ENCODE data around the gene FBXO11. TPM values are rescaled to one million over a fixed set of nuclear protein-coding genes. Genes with fewer than 3 reads are reported as not detected.
"Not testable (repeated sequence)": the region's sequence is repeated elsewhere in the genome, so short reads cannot be mapped to it uniquely, and the experiment has no call there.

FBXO11 gene
- total and polyA plus RNA-seq, 2 donors, result 29.3 to 149 TPM

DNA sequence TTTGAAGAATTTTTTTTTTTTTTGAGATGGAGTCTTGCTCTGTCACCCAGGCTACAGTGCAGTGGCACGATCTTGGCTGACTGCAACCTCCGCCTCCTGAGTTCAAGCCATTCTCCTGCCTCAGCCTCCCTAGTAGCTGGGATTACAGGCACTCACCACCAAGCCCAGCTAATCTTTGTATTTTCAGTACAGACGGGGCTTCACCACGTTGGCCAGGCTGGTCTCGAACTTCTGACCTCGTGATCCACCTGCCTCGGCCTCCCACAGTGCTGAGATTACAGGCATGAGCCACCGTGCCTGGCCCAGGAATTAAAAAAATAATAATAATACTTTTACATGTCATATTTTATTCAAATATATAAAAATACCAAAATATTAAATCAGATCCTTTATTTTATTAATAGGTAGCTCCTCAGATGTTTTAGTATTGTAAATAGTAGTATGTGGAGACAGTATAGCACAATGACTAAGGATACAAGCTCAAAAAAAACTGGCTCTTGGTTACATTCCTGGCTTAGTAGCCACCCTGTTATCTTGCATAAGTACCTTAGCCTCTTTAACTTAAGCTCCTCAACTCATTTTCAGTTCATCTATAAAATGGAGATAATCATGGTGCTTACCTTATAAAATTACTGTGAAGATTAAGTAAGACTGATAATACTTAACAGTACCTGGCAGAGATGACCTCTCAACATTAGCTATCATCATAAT, 53.1 kb downstream of the FBXO11 start:
- WGBS, result 80% methylated on average over 8 of the region's 8 CpGs
- not testable (repeated sequence) for DNase-seq (ENCODE audit: extremely low spot score); H3K4me3 ChIP-seq (ENCODE audit: low read depth, low read length); H3K36me3 ChIP-seq (ENCODE audit: insufficient read depth); H3K4me1 ChIP-seq (ENCODE audit: insufficient read depth); H3K27ac ChIP-seq (ENCODE audit: low read depth)

DNA sequence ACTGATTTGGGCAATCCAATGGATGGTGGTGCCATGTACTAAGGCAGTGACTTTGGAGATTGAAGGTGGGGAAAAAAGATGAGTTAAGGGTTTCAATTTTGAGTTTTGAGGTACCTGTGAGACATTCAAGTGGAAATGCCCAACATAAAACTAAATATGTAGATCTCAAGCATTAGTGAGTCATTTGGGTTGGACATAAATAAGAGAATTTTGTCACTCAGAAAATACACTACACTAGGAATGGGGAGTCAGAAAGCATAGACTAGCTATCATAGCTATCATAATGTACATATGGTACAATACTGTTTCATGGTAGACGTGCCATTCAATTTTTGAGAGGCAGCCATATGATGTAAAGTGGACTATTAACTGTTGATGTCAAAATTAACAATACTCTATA, 56.1 kb downstream of the FBXO11 start:
- no peak for DNase-seq (ENCODE audit: extremely low spot score)
- H3K36me3 ChIP-seq (ENCODE audit: insufficient read depth), result no peaks in the 10 kb centered on the region
- H3K4me3 ChIP-seq (ENCODE audit: low read depth, low read length), result no peak overlapping the region
- WGBS, result 88% methylated on average over 1 of the region's 1 CpG
- no peak overlapping the region for H3K27ac ChIP-seq (ENCODE audit: low read depth)
- no peaks in the 10 kb centered on the region for H3K4me1 ChIP-seq (ENCODE audit: insufficient read depth)

DNA sequence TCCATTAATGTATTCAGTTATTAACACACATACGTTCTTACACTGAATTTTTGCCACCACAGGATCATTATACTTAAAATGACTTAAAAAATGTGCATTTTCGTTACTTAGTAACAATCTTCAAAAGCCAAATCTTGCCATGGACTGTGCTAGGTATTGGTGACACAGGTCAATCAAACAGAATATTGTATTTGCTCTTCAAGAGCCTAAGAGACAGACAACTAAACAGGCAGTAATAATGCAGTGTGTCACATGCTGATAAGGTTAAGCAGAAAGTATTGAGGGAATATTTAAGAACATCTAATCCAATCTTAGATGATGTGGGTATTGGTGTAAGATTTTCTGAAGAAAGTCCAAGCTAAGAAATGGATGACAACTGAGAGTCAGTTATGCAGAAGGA, 56.9 kb downstream of the FBXO11 start:
- DNase-seq (ENCODE audit: extremely low spot score), result no peak
- Histone ChIP-seq H3K27ac (ENCODE audit: low read depth) (no peak overlapping the region), H3K36me3 (ENCODE audit: insufficient read depth) (no peaks in the 10 kb centered on the region), H3K4me3 (ENCODE audit: low read depth, low read length) (no peak overlapping the region), H3K4me1 (ENCODE audit: insufficient read depth) (no peaks in the 10 kb centered on the region)
- 87% methylated on average over 2 of the region's 2 CpGs for WGBS

DNA sequence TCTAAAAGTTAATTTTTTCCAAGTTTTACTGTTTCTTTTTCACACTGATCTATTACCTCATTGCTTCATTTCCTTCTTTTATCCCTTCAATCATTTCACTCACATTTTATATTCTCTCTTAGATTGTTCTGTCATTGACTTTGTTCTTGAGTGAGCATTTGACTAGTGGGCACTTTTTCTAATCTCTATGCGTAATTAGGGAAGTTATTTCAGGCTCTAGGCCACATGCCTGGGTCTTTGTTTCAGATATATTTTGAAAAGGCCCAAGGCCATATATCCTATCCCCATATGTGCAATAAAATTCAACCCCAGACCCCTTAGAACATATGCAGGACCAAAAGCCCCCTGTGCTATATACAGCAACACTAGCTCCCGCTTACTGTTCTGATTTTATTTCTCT, 62.1 kb downstream of the FBXO11 start:
- no peak overlapping the region for H3K27ac ChIP-seq (ENCODE audit: low read depth)
- WGBS, result 91% methylated on average over 2 of the region's 2 CpGs
- no peak for DNase-seq (ENCODE audit: extremely low spot score)

DNA sequence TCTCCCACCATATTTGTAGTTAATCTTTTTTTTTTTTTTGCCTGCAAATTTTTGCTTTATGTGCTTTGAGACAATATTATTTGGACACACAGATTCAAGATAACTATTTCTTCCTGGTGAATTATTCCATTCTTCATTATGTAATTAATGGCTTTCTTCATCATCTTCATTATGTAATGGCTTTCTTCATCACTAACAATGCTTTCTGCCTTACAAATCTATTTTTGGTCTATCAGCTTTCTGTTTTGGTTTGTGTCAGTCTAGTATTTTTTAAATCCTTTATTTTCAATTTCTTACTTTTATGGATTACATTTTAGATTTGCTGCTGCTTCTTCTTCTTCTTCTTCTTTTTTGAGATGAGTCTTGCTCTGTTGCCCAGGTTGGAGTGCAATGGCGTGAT, 62.9 kb downstream of the FBXO11 start:
- Histone ChIP-seq H3K4me1 (ENCODE audit: insufficient read depth) (no peaks in the 10 kb centered on the region), H3K4me3 (ENCODE audit: low read depth, low read length) (no peak overlapping the region), H3K36me3 (ENCODE audit: insufficient read depth) (peaks cover 2% of the 10 kb centered on the region), H3K27ac (ENCODE audit: low read depth) (no peak overlapping the region)
- 95% methylated on average over 1 of the region's 1 CpG for WGBS
- DNase-seq (ENCODE audit: extremely low spot score), result no peak

More for the DNA sequence above, 62.1 kb downstream of the FBXO11 start:
- Histone ChIP-seq H3K4me3 (ENCODE audit: low read depth, low read length) (no peak overlapping the region), H3K36me3 (ENCODE audit: insufficient read depth) (no peaks in the 10 kb centered on the region), H3K4me1 (ENCODE audit: insufficient read depth) (no peaks in the 10 kb centered on the region)

DNA sequence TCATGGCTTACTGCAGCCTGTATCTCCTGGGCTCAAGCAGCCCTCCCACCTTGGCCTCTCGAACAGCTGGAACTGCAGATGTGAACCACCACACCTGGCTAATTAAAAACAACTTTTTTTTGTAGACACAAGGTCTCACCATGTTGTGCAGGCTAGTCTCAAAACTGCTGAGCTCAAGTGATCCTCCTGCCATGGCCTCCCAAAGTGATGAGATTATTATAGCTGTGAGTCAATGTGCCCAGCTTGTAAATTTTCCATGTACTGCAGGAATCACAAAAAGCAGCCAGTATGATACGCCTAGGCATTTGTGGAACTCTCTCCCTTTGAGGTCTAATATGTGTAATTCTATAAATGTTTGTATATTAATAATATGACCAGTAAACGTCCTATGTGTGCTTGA, 63.5 kb downstream of the FBXO11 start:
- Histone ChIP-seq H3K27ac (ENCODE audit: low read depth) (no peak overlapping the region), H3K4me1 (ENCODE audit: insufficient read depth) (no peaks in the 10 kb centered on the region), H3K4me3 (ENCODE audit: low read depth, low read length) (no peak overlapping the region), H3K36me3 (ENCODE audit: insufficient read depth) (peaks cover 2% of the 10 kb centered on the region)
- no peak for DNase-seq (ENCODE audit: extremely low spot score)
- WGBS, result 62% methylated on average over 3 of the region's 3 CpGs

DNA sequence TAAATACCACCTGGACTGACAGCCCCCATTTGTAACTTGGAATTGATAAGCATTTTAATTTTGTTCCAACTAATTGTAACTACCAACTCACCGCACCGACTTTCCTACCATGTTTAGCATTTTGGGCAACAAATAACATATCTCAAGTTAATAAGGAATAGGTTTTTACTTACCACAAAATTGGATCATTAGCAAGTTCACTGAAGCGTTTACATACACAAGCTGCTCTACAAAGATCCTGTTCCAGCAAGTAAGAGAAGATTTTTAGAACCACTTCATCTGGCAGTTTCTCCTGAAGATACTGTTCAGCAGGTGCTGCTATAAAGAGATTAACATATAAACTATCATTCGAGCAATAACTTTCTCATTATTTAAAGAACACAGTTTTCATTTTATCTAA, 67.6 kb downstream of the FBXO11 start:
- H3K36me3 ChIP-seq (ENCODE audit: insufficient read depth), result peaks cover 6% of the 10 kb centered on the region
- 74% methylated on average over 4 of the region's 4 CpGs for WGBS

DNA sequence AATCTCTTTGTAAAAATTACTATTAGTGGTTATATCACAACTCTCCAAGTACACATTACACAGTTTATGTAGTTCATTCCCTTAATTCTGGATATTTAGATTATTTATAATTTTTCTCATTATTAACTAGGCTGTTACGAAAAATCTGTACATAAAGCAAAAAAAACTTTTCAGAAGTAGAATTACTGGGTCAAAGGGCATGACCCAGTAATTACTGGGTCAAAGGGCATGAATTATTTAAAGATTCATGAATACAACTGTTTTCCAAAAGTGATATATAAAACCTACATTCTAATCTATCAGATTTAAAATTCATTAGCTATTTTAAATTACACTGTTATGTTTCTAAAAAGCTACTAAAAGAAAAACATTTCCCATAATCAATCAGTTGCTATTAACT, 68.0 kb downstream of the FBXO11 start:
- no peak for DNase-seq (ENCODE audit: extremely low spot score)
- Histone ChIP-seq H3K4me1 (ENCODE audit: insufficient read depth) (no peaks in the 10 kb centered on the region), H3K4me3 (ENCODE audit: low read depth, low read length) (no peak overlapping the region), H3K27ac (ENCODE audit: low read depth) (no peak overlapping the region), H3K36me3 (ENCODE audit: insufficient read depth) (peaks cover 6% of the 10 kb centered on the region)
- 89% methylated on average over 1 of the region's 1 CpG for WGBS

More for the DNA sequence above, 67.6 kb downstream of the FBXO11 start:
- H3K27ac ChIP-seq (ENCODE audit: low read depth), result no peak overlapping the region
- no peak for DNase-seq (ENCODE audit: extremely low spot score)
- no peaks in the 10 kb centered on the region for H3K4me1 ChIP-seq (ENCODE audit: insufficient read depth)
- H3K4me3 ChIP-seq (ENCODE audit: low read depth, low read length), result no peak overlapping the region

DNA sequence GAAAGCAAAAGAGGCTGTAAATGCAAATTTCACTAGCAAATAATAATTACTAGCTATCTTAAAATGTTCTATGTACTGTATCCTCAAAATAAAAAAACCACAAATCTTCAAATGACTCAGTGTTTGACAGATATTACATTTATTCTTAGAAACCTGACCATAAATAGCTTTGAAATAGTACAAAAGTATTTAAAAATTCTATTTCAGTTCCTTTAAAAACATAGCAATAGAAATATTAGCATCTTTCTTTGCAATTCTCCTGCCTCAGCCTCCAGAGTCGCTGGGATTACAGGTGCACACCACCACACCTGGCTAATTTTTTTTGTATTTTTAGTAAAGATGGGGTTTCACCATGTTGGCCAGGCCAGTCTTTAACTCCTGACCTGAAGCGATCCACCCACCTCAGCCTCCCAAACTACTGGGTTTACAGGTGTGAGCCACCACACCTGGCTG, 72.8 kb downstream of the FBXO11 start:
- 98% methylated on average over 2 of the region's 2 CpGs for WGBS
- Histone ChIP-seq H3K4me3 (ENCODE audit: low read depth, low read length) (no peak overlapping the region), H3K4me1 (ENCODE audit: insufficient read depth) (no peaks in the 10 kb centered on the region), H3K27ac (ENCODE audit: low read depth) (no peak overlapping the region), H3K36me3 (ENCODE audit: insufficient read depth) (peaks cover 5% of the 10 kb centered on the region)
- no peak for DNase-seq (ENCODE audit: extremely low spot score)

DNA sequence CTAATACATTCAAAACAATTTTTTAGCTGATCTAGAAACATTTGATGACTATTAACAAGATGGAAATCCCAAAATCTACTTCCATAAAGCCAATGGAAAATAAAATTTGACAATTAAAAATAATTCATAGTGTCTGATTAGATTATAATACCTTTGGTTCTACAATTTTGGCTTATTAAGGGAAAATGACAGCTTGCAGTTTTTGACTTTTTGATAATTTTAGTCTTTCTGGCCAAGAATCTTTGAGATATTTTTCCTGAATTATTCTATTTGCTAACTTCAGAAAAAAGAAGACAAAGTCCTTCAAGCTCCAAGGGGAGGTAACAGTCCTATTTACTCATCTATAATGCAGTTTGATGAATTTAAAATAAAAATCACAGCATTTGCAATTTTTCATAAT, 83.8 kb downstream of the FBXO11 start:
- no peak for DNase-seq (ENCODE audit: extremely low spot score)
- Histone ChIP-seq H3K36me3 (ENCODE audit: insufficient read depth) (peaks cover 7% of the 10 kb centered on the region), H3K4me3 (ENCODE audit: low read depth, low read length) (no peak overlapping the region), H3K4me1 (ENCODE audit: insufficient read depth) (no peaks in the 10 kb centered on the region), H3K27ac (ENCODE audit: low read depth) (no peak overlapping the region)

DNA sequence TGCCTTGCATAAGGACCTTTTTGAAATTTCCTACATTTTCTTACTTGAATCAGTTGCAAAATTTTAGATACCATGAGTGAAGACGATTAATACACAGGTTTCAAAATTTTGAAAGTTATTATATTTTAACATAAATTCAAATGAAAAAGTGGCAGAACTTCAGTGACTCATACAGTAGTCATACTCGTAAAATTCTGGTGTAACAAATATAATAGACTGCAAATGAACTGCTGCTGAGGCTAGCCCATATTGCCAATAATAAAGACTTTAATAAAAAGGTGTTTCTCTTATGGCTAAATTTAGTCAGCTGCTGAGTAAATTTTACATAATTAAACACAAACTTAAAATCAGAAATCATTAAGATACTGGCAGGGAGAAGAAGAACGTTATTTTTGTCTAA, 86.5 kb downstream of the FBXO11 start:
- Histone ChIP-seq H3K36me3 (ENCODE audit: insufficient read depth) (peaks cover 5% of the 10 kb centered on the region), H3K27ac (ENCODE audit: low read depth) (no peak overlapping the region), H3K4me3 (ENCODE audit: low read depth, low read length) (no peak overlapping the region), H3K4me1 (ENCODE audit: insufficient read depth) (no peaks in the 10 kb centered on the region)
- no peak for DNase-seq (ENCODE audit: extremely low spot score)
- WGBS, result 95% methylated on average over 3 of the region's 3 CpGs

DNA sequence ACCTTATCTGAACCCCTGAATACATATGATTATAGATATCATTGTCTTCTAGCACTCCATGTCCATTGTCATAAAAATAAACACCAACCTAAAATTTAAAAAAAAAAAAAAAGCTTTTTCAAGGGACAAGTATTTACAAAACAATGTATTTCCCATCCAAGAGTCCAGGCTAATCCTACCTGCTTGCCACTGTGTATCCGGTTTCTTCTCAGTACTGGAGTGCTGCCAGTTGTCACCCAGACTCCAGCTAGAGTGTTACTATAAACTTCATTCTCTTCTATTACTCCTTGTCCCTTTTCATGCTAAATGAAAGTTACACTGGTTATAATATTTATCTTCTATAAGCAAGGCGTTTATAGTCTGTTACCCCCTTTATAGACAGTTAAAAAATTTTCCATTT, 87.5 kb downstream of the FBXO11 start:
- no peak overlapping the region for H3K27ac ChIP-seq (ENCODE audit: low read depth)
- DNase-seq (ENCODE audit: extremely low spot score), result no peak
- peaks cover 5% of the 10 kb centered on the region for H3K36me3 ChIP-seq (ENCODE audit: insufficient read depth)
- H3K4me3 ChIP-seq (ENCODE audit: low read depth, low read length), result no peak overlapping the region
- WGBS, result 79% methylated on average over 2 of the region's 2 CpGs
- H3K4me1 ChIP-seq (ENCODE audit: insufficient read depth), result no peaks in the 10 kb centered on the region

DNA sequence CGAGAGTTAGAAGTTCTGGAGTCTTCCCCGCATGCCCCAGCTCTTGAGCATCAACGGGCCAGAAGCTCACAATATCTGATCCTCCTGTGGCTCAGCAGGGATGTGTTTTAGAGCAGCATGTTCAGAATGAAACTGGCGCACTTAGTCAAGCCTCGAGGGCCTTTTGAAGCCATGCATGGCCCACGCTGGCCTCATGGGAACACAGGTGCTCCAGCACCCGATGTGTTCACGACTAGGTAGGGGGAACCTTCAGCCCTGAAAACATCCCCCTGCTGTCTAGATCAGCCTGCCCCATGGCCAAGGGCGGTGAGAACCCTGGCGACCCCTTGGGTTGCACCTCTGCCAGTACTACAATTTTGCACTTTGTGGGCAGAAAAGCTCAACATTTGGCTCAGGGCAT, 90.5 kb downstream of the FBXO11 start:
- Histone ChIP-seq H3K4me1 (ENCODE audit: insufficient read depth) (no peaks in the 10 kb centered on the region), H3K27ac (ENCODE audit: low read depth) (no peak overlapping the region), H3K36me3 (ENCODE audit: insufficient read depth) (peaks cover 4% of the 10 kb centered on the region), H3K4me3 (ENCODE audit: low read depth, low read length) (no peak overlapping the region)
- 97% methylated on average over 10 of the region's 10 CpGs for WGBS
- no peak for DNase-seq (ENCODE audit: extremely low spot score)

DNA sequence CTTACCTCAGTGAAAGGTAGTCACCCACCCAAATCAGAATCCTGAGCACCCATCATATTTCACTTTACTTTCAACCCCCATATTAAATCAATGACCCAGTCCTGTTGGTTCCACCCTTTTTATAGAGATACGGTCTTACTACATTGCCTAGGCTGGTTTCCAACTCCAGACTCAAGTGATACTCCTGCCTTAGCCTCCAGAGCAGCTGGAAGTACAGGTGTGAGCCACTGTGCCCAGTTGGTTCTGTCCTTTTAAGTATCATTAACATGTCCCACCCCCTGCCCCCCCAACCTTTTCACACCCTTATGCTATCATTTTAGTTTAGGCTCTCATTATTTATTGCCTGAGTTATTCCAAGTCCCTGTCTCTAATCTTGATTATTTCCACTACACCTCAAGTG, 94.6 kb downstream of the FBXO11 start:
- WGBS, result 74% methylated on average over 1 of the region's 1 CpG
- Histone ChIP-seq H3K4me1 (ENCODE audit: insufficient read depth) (no peaks in the 10 kb centered on the region), H3K27ac (ENCODE audit: low read depth) (no peak overlapping the region), H3K36me3 (ENCODE audit: insufficient read depth) (peaks cover 5% of the 10 kb centered on the region), H3K4me3 (ENCODE audit: low read depth, low read length) (no peak overlapping the region)
- DNase-seq (ENCODE audit: extremely low spot score), result no peak

DNA sequence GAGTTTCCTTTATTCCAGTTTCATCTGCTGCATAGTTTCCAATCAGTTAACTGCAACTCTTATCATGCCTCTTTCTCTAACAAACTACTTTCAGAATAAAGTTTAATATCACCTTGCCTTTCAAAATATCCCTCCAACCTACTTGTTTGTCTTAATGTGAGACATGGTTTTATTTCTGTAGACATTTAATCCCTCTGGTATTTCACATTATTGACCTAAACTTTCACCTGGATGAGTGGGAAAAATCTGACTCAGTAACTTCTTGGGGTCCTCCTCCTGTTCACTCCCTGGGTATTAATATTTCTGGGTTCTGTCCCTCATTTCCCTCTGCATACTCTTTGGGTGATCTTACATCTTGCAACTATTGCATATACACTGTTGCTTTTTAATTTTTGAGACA, 95.4 kb downstream of the FBXO11 start:
- Histone ChIP-seq H3K27ac (ENCODE audit: low read depth) (no peak overlapping the region), H3K4me3 (ENCODE audit: low read depth, low read length) (no peak overlapping the region), H3K4me1 (ENCODE audit: insufficient read depth) (no peaks in the 10 kb centered on the region), H3K36me3 (ENCODE audit: insufficient read depth) (peaks cover 5% of the 10 kb centered on the region)
- DNase-seq (ENCODE audit: extremely low spot score), result no peak

Data from urinary bladder (tissue), 4 donors.